ENCODE data around the gene LAT.

- TF ChIP-seq, protein P1, sequence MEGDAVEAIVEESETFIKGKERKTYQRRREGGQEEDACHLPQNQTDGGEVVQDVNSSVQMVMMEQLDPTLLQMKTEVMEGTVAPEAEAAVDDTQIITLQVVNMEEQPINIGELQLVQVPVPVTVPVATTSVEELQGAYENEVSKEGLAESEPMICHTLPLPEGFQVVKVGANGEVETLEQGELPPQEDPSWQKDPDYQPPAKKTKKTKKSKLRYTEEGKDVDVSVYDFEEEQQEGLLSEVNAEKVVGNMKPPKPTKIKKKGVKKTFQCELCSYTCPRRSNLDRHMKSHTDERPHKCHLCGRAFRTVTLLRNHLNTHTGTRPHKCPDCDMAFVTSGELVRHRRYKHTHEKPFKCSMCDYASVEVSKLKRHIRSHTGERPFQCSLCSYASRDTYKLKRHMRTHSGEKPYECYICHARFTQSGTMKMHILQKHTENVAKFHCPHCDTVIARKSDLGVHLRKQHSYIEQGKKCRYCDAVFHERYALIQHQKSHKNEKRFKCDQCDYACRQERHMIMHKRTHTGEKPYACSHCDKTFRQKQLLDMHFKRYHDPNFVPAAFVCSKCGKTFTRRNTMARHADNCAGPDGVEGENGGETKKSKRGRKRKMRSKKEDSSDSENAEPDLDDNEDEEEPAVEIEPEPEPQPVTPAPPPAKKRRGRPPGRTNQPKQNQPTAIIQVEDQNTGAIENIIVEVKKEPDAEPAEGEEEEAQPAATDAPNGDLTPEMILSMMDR (IDR thresholded peaks at IDR 0.05 in 8 of 11, conservative IDR thresholded peaks at IDR 0.05 in 3 of 11): no peak
- no peak for TF ChIP-seq POLR2A (IDR thresholded peaks at IDR 0.05)
Measured at GRCh38 chr16:28984619-28985135, at the start of gene LAT.

All from spleen (tissue), 7 donors.